HG02759 (cell line): ENCODE data around the gene BTBD16.

Experiments
- ATAC-seq: cut with Tn5 transposase; IDR thresholded peaks from one replicate; pipeline ENCODE4 v1.9.1; 2021; ENCODE audit warnings: mild to moderate bottlenecking, moderate library complexity; ENCODE audit not compliant: unreplicated experiment

Gene BTBD16

DNA sequence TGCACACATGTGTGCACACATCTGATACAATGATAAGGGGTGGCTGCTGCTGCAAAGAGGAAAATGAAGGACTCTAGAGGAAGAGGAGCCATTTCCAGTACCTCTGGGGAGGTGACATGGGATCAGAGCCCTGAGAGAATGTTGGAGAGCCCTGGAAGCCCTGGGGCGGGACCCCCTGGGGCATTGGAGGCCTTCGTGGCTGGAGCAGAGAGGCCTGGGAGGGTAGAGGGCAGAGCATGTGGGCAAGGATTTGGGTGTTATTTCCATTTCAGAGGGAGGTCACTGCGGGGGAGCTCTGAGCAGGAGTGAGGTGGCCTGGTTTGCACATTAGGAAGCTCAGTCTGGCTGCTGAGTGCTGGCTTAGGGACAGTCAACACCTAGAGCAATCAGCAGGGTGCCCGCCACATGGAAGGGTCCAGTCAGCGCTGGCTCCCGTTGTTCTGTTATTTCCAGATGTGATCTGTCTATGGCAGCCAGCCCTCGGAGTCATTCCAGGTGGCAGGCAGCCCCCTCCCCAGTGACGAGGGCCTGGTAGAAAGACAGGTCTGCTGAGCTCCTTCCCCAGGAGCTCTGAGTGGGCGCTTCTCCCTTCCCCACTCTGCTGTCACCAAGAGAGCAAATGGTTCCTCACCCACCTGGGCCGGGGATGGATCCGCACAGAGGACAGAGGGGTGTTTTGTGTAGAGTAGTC is 24.1 kb upstream of the BTBD16 start:
- no peak for ATAC-seq

DNA sequence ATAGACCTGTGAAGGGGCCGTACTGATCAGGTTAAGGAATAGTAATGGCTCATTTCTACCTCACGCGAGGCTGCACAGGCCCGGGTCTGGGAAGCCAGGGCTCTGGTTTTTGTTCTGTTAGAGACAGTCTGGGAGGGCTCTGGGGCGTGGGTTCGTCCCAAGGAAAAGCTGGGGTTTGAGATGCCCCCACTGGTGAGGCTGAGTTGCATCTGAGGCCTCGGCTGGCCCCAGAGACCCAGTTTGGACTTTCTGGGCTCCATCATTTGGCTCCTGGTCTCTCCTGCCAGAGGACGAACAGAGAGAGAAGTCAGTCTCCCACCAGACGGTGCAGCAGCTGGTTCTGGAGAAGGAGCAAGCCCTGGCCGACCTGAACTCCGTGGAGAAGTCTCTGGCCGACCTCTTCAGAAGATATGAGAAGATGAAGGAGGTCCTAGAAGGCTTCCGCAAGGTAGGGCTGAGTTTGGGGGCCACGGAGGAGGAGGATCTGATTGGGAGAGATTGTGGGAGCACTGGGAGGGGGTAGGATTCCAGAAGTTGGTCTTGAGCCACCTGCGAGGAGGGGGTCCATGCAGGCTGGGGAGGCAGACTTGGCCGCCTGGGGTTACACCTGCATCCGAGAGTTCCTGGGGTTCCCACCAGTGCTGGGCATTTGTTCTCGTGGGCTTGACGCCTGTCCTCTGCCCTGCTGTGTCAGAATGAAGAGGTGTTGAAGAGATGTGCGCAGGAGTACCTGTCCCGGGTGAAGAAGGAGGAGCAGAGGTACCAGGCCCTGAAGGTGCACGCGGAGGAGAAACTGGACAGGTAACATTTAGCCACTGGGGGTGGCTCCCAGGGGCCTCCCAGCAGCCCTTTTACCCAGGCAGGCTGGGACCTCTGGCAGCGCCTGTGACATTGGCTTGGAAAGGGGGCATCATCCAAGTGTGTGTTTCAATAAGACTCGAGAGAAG is 22.5 kb upstream of the BTBD16 start:
- no peak for ATAC-seq

- no peak for ATAC-seq
Measured at GRCh38 chr10:122249303-122249850, 21.7 kb upstream of the BTBD16 start.

DNA sequence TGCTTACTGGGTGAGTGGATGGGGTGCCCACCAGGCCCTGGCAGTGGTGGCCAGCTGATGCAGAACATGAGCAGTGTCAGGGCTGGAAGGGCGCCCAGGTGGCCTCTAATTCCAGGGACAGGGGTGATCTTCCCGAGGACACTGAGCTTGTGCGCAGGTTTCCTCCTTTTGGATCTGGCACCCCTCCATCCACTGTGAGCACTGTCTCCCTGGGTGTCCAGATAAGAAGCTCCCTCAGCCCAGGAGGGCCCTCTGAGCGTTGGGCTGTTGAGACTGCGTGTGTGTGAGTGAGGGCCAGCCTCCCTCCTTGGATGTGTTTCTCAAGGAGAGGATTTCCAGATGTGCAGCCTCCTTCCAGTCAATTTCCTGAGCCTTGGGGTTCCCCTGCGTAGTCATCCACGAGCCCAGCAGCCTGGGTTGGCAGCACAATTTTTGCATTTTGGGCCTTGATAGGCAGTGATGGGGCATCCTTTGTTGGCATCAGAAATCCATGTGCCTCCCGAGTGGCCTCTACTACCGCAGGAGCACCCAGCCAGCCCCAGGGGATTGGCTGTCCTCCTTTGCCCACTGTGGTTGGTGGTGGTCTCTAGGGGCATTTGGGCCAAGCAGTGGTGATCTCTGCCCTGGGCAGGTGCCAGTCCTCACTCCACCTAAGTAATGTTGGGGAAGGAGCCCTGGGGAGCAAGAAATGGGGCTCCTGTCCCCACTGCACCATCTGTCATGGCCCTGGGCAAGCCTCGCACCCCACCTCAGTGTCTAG is 20.9 kb upstream of the BTBD16 start:
- ATAC-seq = no peak

- no peak for ATAC-seq
Measured at GRCh38 chr10:122251459-122252255, 19.4 kb upstream of the BTBD16 start.

- no peak for ATAC-seq
Measured at GRCh38 chr10:122252805-122253204, 18.3 kb upstream of the BTBD16 start.

- ATAC-seq = no peak
Measured at GRCh38 chr10:122253605-122254004, 17.5 kb upstream of the BTBD16 start.

DNA sequence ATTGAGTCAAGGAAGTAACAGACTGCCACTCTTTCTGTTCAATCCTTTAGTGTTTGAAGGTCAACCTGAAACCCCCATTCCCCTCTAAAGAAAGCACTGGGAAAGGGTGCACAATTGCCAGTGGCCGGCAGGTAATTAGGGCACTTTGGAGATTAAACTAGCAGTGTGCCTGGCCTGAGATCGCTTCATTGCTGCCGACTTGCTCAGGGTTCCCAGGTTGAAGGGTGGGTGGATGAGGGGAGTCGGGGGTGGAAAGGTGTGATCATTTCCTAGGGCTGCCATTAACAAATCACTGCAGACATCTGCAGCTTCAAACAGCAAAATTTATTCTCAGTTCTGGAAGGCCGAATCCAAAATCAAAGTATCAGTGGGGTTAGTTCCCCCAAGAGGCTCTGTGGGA is 16.3 kb upstream of the BTBD16 start:
- no peak for ATAC-seq

DNA sequence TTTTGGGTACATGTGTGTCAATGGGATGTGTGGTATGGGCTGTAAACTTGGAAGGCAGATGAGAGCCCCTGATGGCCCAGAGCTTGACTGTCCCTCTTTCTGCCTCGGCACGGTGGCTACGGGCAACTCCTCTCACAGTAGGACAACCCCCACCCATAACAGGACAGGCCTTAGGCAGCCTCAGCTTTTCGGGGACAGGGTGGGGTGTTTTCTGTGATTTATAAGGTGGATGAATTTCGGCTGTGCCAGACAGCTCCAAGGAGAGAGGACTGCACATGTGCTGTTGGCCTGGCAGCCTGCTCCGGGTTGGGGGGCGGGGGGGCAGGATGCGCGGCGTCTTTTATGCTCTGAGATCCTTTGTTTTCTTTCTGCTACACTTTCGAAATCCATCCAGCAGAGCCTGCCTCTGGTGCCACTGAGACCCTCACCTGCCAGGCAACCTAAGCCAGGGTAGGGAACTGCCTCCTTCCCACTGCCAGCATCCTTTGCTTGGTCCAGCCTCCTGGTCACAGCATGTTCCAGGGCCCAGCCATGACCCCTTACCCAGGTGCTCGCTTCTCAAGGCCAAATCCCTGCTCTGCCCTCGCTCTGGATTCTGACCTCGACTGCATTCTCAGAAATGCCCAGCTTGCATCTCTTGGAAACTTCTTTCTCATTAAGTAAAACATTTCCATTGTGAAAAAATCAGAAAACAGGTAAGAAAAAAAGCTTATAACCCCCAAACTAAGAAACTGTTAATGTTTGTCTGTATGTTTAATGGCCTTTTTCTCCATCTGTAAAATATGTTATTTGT is 15.4 kb upstream of the BTBD16 start:
- ATAC-seq = no peak

DNA sequence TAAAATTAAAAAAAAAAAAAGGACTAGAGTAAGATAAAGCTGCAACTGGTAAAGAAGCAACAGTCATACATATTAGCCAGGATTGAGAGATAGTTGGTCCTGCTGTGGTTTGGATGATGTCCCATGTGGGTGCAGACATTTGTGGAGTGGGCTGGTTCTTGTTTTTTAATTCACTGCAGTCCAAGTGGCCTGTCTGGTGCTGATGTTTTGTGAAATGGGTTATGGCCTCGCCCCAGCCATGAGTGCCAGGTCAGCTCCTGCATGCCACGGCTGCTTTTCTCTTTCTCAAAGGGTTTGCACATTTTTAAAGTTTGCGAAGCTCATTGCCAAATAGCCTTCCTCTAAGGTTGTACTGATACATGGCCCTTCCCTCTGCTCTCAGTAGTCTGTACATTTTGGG is 14.1 kb upstream of the BTBD16 start:
- no peak for ATAC-seq

DNA sequence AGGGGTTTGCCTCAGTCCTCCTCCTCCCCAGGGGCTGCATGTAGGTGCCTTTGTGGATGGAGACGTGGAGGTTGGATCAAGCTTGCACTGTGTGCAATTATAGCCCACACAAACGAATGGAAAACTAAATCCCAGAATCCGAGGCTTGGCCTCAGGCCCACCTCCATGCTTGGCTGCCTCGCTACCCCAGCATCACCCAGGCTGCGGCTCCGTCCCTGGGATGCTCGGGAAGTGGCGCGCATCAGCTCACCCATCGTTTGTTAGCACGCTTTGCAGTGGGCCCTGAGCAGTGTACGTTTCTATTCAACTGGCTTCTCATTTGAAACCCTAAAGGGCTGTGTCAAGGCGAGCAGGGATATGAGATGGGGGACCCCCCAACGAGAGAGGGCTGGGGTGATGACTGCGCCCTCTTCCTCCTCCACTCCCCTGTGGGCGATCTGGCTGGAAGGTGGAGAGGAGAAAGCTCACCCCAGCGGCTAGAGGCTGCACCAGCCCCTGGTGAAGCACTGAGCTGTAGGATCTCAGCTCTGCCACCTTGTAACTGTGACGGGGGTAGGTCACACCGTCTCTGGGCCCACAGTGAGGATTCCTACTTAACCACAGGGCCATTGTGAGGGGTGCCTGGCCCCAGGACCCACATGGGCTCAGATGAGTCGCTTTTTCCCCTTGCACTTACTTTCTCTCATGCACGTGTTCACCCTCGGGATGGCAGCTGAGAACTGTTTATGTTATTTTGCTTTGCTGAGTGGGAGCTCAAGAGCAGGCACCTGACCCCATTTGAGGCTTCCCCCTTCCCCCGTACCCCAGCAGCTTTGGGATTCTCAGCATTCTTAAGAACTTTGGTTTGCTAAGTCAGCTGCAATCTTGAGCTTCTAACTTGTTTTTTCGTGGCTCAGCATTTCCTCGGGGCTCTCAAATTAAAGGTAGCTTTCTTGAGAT is 12.7 kb upstream of the BTBD16 start:
- ATAC-seq = no peak

- no peak for ATAC-seq
Measured at GRCh38 chr10:122259075-122259466, 12.0 kb upstream of the BTBD16 start.

DNA sequence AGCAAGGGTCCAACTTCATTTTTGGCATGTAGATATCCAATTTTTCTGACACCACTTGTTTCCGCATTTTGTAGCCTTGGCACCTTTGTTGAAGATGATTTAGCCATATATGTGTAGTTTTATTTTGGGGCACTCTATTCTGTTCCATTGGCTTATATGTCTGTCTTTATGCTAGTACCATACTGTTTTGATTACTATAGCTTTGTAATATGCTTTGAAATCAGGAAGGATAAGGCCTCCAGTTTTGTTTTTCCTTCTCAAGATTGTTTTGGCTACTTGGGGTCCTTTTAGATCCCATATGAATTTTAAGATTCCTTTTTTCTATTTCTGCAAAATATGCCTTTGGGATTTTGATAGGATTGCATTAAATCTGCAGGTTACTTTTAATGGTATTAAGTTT is 9.5 kb upstream of the BTBD16 start:
- no peak for ATAC-seq

DNA sequence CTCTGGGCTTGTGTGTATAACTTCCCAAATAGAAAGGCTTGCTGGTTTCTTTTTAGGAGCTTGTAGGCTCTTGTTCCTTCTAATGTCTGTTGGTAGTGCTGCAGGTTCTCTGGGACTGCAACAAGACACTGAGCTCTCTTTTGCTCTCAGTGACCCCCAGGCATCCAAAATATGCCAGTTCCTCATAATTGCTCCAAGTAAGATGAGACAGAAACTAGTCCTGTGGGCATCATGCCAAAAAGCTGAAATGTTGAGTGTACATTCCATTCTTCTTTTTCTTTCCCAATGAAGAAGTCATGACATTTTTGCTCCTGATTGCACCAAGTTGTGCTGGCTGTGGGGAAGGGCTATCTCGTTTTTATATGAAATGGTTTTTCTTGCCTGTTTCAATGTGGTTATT is 7.1 kb upstream of the BTBD16 start:
- ATAC-seq = no peak

DNA sequence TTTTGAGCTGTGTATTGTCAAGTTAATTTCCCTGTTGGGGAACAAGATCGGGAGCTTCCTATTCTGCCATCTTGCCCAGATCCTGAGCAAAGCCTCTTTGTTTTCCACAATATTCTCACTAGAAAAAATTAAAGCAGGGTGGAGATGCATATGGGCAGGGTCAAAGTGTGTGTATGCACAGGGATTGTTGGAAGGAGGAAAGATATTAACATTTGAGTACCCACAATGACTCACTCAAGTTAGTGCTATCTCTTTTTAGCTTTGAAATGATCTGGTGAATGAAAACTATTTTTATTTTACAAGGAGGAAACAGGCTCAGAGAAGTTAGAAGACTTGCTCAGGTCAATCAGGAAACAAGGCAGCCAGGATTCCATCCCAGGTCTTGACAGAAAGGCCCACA is 6.7 kb upstream of the BTBD16 start:
- ATAC-seq = no peak

DNA sequence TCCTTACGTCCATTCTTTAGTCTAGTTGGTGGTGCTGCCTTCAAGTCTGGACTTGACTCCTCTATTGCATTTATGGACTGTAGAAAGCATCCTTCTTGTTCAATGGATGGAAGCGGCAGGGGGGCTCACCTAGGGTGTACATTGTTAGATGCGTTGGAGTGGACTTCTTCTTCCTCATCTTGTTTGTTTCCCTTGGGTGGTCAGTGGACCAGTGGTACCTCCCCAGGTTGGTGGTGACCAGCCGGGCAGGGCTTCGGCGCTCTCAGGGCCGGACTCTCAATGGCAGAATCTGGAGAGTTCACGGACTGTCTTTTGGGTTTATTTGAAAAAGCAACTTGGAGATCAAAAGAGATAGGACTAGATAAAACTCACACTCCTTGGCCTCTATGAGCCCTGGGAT is 6.2 kb upstream of the BTBD16 start:
- no peak for ATAC-seq

DNA sequence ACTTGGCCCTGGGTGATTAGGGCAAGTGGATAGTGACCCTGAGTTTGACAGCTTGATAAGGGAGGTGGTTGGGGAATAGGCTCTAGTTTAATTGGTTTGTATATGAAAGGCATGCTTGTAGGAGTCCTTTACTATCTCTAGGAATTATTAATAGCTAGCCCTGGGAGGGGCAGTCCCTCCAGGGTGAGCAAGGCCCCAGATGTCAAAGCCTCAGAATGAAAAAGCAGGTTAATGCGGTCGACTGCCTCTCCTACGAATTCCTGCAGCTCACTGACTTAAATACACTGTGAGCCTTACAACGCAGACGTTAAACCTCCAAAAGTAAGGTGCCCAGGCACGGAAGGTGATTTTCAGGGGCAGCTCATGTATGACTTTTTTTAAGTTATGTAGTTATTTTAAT is 5.2 kb upstream of the BTBD16 start:
- no peak for ATAC-seq
